Cardiac muscle cell (in vitro differentiated cells and primary cell): ENCODE results near the gene SOX14. TPM values are rescaled to one million over a fixed set of nuclear protein-coding genes. Genes with fewer than 3 reads are reported as not detected.

Source experiments
- DNase-seq, 2 donors: peaks; one replicate each; pipeline versions ENCODE4 v3.0.0 to v3.0.0-alpha.2; 2010 to 2017; ENCODE audit warnings: low read depth in 1 of 2, low spot score in 1 of 2
- H3K27ac ChIP-seq: fragments of 200-600 bp; sonication (generic); 2 replicates; pipeline ENCODE4 v1.5.1; 2016
- H3K27me3 ChIP-seq: fragments of 200-600 bp; sonication (generic); 2 replicates; pipeline ENCODE4 v1.6.0; 2016; ENCODE audit warnings: control low read depth
- H3K36me3 ChIP-seq: fragments of 200-600 bp; sonication (generic); 2 replicates; pipeline ENCODE4 v1.5.1; 2016; ENCODE audit warnings: control low read depth
- H3K4me1 ChIP-seq: fragments of 200-600 bp; sonication (generic); 2 replicates; pipeline ENCODE4 v1.8.1; 2017; ENCODE audit warnings: low read depth, mild to moderate bottlenecking, mixed run types
- H3K4me3 ChIP-seq: fragments of 200-600 bp; sonication (generic); 2 replicates; pipeline ENCODE4 v1.5.1; 2016; ENCODE audit warnings: mild to moderate bottlenecking
- H3K9me3 ChIP-seq: fragments of 200-600 bp; sonication (generic); 2 replicates; pipeline ENCODE4 v1.5.1; 2017; ENCODE audit warnings: low read depth, mild to moderate bottlenecking, control low read depth
- polyA plus RNA-seq: library from polyadenylated mRNA; unstranded; fragments of >200 nt; fragmentation: Nextera tagmentation; extraction: Ambion mirVana; gene quantifications from 2 replicates; pipeline ENCODE4 v1.2.1, GENCODE V29; 2016
- total RNA-seq: library from RNA; depleted of rRNA; stranded (reverse); fragments of >200 nt; gene quantifications from 2 replicates; pipeline ENCODE4 v1.2.3, GENCODE V29; 2016
- TF ChIP-seq, protein P1 (sequence below): IDR thresholded peaks from 2 replicates; pipeline ENCODE4 v1.5.1; 2012; ENCODE audit warnings: low read depth, mild to moderate bottlenecking, low read length

The SOX14 gene
- total and polyA plus RNA-seq, 2 experiments from 2014 or later = not detected

DNA sequence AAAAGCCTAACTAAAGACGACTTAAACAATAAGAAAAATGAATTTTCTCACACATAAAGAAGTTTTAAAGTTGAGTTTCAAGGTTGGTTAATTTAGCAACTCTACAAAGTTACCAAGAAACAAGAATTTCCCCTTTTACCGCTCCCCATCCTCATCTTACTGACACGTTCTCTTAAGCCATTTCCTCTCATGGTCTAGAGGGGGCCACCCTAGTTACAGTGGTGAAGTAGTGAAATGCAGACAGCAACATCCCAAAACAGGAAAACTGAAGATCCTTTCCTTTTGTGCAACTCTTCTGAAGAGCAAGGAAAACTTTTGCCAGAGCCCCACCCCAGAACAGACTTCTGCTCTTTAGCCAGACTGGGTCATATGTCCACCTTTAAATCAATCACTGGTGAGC is 17.3 kb upstream of the SOX14 start:
- no peak for DNase-seq
- no peaks in the 10 kb centered on the region for H3K36me3 ChIP-seq
- H3K27me3 ChIP-seq = peaks cover 67% of the 10 kb centered on the region
- TF ChIP-seq, protein P1, sequence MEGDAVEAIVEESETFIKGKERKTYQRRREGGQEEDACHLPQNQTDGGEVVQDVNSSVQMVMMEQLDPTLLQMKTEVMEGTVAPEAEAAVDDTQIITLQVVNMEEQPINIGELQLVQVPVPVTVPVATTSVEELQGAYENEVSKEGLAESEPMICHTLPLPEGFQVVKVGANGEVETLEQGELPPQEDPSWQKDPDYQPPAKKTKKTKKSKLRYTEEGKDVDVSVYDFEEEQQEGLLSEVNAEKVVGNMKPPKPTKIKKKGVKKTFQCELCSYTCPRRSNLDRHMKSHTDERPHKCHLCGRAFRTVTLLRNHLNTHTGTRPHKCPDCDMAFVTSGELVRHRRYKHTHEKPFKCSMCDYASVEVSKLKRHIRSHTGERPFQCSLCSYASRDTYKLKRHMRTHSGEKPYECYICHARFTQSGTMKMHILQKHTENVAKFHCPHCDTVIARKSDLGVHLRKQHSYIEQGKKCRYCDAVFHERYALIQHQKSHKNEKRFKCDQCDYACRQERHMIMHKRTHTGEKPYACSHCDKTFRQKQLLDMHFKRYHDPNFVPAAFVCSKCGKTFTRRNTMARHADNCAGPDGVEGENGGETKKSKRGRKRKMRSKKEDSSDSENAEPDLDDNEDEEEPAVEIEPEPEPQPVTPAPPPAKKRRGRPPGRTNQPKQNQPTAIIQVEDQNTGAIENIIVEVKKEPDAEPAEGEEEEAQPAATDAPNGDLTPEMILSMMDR = no peak
- no peak overlapping the region for H3K27ac ChIP-seq
- H3K9me3 ChIP-seq = no peaks in the 10 kb centered on the region
- H3K4me3 ChIP-seq = no peak overlapping the region
- H3K4me1 ChIP-seq = no peaks in the 10 kb centered on the region

DNA sequence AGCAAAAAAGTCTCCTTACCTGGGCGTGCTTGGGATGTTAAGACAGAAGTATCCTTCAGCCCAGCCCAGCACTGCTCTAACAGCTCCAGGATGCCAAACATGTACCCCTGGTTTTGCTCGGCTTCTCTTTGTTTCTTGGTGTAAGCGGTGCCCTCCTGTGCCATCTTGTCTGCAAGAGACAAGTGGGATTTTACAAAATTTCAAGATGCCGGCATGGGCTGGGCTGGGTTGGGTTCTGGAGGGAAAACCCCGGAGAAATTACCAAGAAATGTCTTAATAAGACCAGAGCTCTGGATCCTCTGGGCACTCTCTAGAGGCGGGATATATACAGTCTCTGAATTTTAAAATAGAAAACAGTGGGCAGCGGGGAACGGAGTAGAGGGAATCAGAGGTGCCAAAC is 4.6 kb upstream of the SOX14 start:
- Histone ChIP-seq H3K9me3 (no peaks in the 10 kb centered on the region), H3K4me1 (no peaks in the 10 kb centered on the region), H3K4me3 (no peak overlapping the region), H3K27ac (no peak overlapping the region), H3K27me3 (peaks cover 78% of the 10 kb centered on the region), H3K36me3 (no peaks in the 10 kb centered on the region)
- no peak for DNase-seq
- TF ChIP-seq, protein P1 = no peak

DNA sequence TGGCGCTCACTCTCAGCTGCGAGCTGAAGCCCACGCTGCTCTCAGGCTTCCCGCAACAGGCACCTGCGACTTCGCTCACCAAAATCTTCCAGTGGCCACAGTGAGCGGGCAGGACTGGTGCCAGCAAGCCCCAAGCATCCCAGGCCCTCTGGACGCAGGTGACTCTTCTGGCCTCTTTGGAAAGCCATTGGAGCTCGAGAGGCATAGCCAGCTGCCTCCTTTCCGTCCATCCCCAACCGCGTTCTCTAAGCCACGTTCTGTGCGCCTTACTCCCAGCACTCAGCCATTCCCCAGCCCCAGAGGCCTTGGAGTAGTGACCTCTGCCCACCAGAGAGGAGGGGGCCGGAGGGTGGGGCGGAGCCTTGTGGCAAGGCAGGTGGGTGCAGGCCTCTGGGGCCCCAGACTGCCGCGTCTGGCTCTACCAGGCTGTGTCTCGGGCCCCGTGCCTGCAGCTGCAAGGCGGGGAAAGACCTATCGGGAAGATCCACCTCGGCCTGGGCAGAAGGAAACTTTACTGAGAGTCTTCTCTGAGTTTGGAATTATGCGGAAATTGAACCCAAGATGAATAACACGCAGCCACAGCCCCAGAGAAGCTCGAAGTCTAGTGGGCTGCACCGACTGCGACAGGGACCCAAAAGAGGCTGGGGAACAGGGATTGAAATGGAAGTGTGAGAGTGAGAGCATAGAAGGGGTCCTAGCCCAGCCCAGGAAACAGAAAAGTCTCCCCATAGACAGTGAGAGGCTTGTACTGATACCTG is 3.6 kb upstream of the SOX14 start:
- Histone ChIP-seq H3K4me1 (no peaks in the 10 kb centered on the region), H3K4me3 (no peak overlapping the region), H3K36me3 (no peaks in the 10 kb centered on the region), H3K9me3 (no peaks in the 10 kb centered on the region), H3K27ac (no peak overlapping the region), H3K27me3 (peaks cover 85% of the 10 kb centered on the region)
- DNase-seq = no peak
- TF ChIP-seq, protein P1 = no peak

DNA sequence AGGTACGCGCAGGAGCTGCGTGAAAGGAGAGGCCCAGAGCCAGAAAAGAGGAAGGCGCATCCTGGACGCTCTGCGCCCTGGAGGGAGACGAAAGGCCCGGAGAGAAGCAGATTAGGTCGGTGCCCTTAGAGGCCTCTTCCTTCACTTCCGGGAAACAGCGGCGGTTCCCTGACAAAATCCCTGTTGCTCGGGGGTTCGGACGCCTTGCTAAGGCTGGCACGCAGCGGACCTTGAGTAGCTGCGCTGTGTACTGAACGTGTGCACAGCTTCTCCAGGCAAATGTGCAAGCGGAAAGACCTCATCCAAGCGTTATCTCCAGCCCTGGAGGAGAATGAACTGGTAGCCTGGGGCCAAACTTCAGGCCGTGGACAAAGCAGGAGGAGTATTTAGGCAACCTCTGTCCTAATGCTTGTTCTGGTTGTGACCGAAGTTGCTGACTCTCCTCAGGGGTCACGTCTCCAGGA is 3.0 kb upstream of the SOX14 start:
- H3K27me3 ChIP-seq = peaks cover 91% of the 10 kb centered on the region
- no peaks in the 10 kb centered on the region for H3K9me3 ChIP-seq
- no peak overlapping the region for H3K27ac ChIP-seq
- no peaks in the 10 kb centered on the region for H3K4me1 ChIP-seq
- no peak overlapping the region for H3K4me3 ChIP-seq
- TF ChIP-seq, protein P1 = no peak
- H3K36me3 ChIP-seq = no peaks in the 10 kb centered on the region
- no peak for DNase-seq

DNA sequence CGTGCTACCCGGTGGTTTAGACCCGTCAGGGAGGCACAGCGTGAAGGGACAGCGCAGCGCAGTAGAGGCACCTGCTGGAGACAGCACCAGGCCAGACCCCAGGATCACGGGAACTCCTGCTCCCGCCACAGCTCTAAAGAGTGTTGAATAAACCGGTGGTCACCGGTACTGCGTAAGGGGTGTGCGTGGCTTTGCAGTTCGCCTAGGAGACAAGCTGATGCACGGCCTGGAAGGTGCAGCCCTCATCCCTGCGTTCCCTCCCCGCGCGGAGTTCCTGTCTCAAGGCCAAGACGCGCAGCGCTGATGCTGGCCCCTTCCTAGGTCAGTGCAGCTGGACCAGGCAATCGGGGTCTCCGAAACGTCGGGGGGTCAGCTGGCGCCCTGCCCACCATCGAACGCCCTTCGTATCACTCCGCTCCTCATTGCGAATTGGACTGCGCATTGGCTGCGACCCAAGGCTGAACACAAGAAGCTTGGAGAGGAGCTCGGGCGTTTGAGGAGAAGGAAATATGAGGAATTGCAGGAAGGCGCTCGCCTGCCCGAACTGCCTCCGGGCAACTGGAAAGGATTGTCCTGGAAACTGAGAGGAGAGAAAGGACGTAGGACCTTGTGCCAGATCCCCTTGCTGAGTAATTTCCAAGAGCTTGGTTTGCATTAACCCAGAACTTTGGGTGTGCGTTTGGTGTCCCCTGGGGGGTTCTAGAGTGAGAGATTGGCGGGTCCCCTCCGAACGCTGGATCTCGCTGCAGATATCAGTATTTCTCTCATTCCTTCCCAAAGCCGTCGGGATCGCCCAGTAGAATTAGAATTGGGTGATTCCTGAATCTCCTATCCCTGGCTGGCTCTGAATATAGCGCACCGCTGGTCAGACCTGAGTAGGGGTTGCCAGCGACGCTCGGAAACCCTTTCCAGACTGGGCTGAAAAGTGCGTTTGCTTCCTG is 2.3 kb upstream of the SOX14 start:
- no peak overlapping the region for H3K4me3 ChIP-seq
- no peaks in the 10 kb centered on the region for H3K36me3 ChIP-seq
- TF ChIP-seq, protein P1 = no peak
- H3K27ac ChIP-seq = no peak overlapping the region
- H3K27me3 ChIP-seq = peaks cover 96% of the 10 kb centered on the region
- DNase-seq = no peak
- H3K9me3 ChIP-seq = no peaks in the 10 kb centered on the region
- H3K4me1 ChIP-seq = no peaks in the 10 kb centered on the region
